ENCODE data around the gene TRIM7. TPM values are rescaled to one million over a fixed set of nuclear protein-coding genes. Genes with fewer than 3 reads are reported as not detected.

Gene TRIM7
- total RNA-seq, 1 experiment from 2014 or later: 30.2 TPM

DNA sequence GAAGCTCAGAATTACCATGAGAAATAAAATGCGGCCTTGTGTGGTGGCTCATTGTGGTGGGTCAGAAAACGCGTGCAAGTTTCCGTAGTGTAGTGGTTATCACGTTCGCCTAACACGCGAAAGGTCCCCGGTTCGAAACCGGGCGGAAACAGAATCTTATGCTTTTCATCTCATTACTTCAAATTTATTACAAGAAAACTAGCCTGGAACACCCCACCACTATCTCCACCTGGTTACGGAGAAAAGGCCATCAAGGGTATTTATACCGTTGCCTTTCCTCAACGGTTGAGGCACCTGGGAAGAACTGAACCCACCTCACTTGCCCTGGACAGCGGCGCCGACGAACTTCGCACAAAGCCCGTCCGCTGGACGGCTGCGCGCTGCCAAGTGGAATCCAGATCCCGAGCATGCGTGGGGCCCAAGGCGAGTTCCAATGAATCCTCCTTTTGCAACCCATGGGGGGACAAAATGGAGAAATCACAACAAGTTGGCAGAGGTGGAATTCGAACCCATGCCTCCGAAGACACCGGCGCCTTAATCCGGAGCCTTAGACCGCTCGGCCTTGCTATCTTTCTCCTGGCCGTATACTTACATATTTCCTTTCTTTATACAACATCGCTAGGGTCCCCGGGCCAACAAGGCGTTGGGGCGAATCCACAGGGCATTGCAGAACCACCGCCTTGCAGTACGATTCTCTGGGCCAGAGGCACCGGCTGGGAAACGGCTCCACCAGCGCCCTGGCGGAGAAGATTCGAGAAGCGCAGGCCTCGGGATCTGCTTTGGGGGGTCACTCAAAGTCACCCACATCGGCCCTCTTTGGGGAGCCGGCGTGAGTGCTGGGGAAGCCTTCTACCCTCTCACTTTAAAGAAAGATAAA lies 40.7 kb downstream of the TRIM7 start:
- Histone ChIP-seq H2AFZ (ENCODE audit: low read depth, low read length, poor library complexity, severe bottlenecking) (no peak overlapping the region), H3K27me3 (ENCODE audit: insufficient read depth, low read length) (no peaks in the 10 kb centered on the region), H3K4me1 (ENCODE audit: control insufficient read depth in 1 of 2, insufficient read depth in 2 of 2, low read length in 2 of 2) (peaks cover 20 to 48% of the 10 kb centered on the region in 2 experiments), H3K9me3 (ENCODE audit: control insufficient read depth in 1 of 2, insufficient read depth in 1 of 2, low read depth in 1 of 2, low read length in 2 of 2) (no peaks in the 10 kb centered on the region), H3K4me3 (replicated peaks in 1 of 2; ENCODE audit: low read depth in 1 of 2, low read length in 2 of 2) (no peak overlapping the region), H3K9me2 (ENCODE audit: insufficient read depth) (no peaks in the 10 kb centered on the region), H3K4me2 (ENCODE audit: low read length) (no peak overlapping the region), H3K27ac (ENCODE audit: low read depth, low read length) (no peak overlapping the region), H3K9ac (ENCODE audit: low read length) (no peak overlapping the region), H4K20me1 (ENCODE audit: insufficient read depth) (no peaks in the 10 kb centered on the region), H3K79me2 (ENCODE audit: insufficient read depth, low read length) (no peaks in the 10 kb centered on the region), H3K36me3 (ENCODE audit: control insufficient read depth in 1 of 2, insufficient read depth in 2 of 2, low read length in 2 of 2) (no peaks in the 10 kb centered on the region)
- DNase-seq (ENCODE audit: low read depth, low spot score) (no peak), ATAC-seq (peak; percentile 51)
- no TSS peak for BruUV-seq (replicated peaks)
- intact Hi-C loops (cut with micrococcal nuclease): no loop called here
- CTCF ChIA-PET: interaction anchor here (1.0 kb wide), 1 partner anchor 9 kb away, joined by 4 read pairs; no protein-coding TSS in a partner anchor
- TF ChIP-seq, protein P1, sequence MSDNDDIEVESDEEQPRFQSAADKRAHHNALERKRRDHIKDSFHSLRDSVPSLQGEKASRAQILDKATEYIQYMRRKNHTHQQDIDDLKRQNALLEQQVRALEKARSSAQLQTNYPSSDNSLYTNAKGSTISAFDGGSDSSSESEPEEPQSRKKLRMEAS (IDR thresholded peaks at IDR 0.05): no peak
- TF ChIP-seq, protein P2, sequence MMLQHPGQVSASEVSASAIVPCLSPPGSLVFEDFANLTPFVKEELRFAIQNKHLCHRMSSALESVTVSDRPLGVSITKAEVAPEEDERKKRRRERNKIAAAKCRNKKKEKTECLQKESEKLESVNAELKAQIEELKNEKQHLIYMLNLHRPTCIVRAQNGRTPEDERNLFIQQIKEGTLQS (IDR thresholded peaks at IDR 0.05): no peak
- TF ChIP-seq RAD21 (IDR thresholded peaks at IDR 0.05; ENCODE audit: low read depth): no peak
- POLR2A ChIA-PET: interaction anchor here (0.6 kb wide), 1 partner anchor 28 kb away, joined by 5 read pairs; no protein-coding TSS in a partner anchor
- RAD21 ChIA-PET (ENCODE audit: low non-redundant PET in 1 of 2, low total read pairs in 2 of 2, uncharacterized antibody in 2 of 2, unreplicated experiment in 2 of 2): no interaction called here

DNA sequence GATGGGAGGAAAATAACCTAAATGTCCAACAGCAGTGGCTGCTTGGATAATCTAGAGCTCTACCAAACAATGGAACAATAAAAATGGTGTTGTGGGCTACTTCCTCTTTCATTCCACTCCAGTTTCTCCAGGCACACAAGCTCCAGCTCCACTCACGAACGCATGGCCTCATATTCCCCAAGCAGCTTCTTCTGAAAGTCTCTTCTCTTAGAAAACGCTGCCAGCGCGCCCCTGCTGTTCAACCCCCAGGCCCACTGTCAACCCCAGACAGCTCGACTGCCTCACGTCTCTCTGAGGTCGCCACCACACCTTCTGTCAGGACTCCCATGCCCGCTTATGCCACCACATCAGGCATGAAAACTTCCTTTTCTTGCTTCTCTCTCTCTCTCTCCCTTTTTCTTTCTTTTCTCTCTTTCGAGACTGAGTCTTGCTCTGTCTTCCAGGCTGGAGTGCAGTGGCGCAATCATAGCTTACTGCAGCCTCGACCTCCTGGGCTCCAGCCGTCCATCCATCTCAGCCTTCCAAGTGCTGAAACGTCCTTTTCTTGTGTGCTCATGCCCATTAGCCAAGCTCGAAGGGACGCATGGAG lies 41.4 kb downstream of the TRIM7 start:
- Histone ChIP-seq H2AFZ (ENCODE audit: low read depth, low read length, poor library complexity, severe bottlenecking) (peak overlapping the region; percentile 31), H3K9me2 (ENCODE audit: insufficient read depth) (no peaks in the 10 kb centered on the region), H3K79me2 (ENCODE audit: insufficient read depth, low read length) (no peaks in the 10 kb centered on the region), H3K9ac (ENCODE audit: low read length) (no peak overlapping the region), H3K9me3 (ENCODE audit: control insufficient read depth in 1 of 2, insufficient read depth in 1 of 2, low read depth in 1 of 2, low read length in 2 of 2) (no peaks in the 10 kb centered on the region), H3K4me2 (ENCODE audit: low read length) (peak overlapping the region; percentile 20), H4K20me1 (ENCODE audit: insufficient read depth) (no peaks in the 10 kb centered on the region), H3K4me3 (replicated peaks in 1 of 2; ENCODE audit: low read depth in 1 of 2, low read length in 2 of 2) (no peak overlapping the region), H3K4me1 (ENCODE audit: control insufficient read depth in 1 of 2, insufficient read depth in 2 of 2, low read length in 2 of 2) (peaks cover 17 to 45% of the 10 kb centered on the region in 2 experiments), H3K36me3 (ENCODE audit: control insufficient read depth in 1 of 2, insufficient read depth in 2 of 2, low read length in 2 of 2) (no peaks in the 10 kb centered on the region), H3K27ac (ENCODE audit: low read depth, low read length) (peak overlapping the region; percentile 44), H3K27me3 (ENCODE audit: insufficient read depth, low read length) (no peaks in the 10 kb centered on the region)
- ChIA-PET POLR2A (no interaction called here), RAD21 (ENCODE audit: low non-redundant PET in 1 of 2, low total read pairs in 2 of 2, uncharacterized antibody in 2 of 2, unreplicated experiment in 2 of 2) (no interaction called here), CTCF (interaction anchor here (1.0 kb wide), 1 partner anchor 10 kb away, joined by 4 read pairs; no protein-coding TSS in a partner anchor)
- intact Hi-C loops (cut with micrococcal nuclease): no loop called here
- ATAC-seq (peak; percentile 34), DNase-seq (ENCODE audit: low read depth, low spot score) (no peak)
- no TSS peak for BruUV-seq (replicated peaks)
- TF ChIP-seq, protein P2 (IDR thresholded peaks at IDR 0.05): no peak
- TF ChIP-seq ELF1 (IDR thresholded peaks at IDR 0.05; ENCODE audit: borderline replicate concordance, low read depth) (no peak), SIN3A (IDR thresholded peaks at IDR 0.05; ENCODE audit: low read depth) (no peak), CEBPB (IDR thresholded peaks at IDR 0.05; ENCODE audit: low read depth) (no peak), ZNF274 (IDR thresholded peaks at IDR 0.05; ENCODE audit: low read depth, low read length) (no peak), TCF7L2 (IDR thresholded peaks at IDR 0.05; ENCODE audit: borderline replicate concordance, extremely low read depth, insufficient read depth, insufficient read length) (no peak), CBX3 (IDR thresholded peaks at IDR 0.05; ENCODE audit: low read depth) (no peak; the same call in 1 of the 2 replicates), RAD21 (IDR thresholded peaks at IDR 0.05; ENCODE audit: low read depth) (no peak), FOSL1 (IDR thresholded peaks at IDR 0.05; ENCODE audit: low read depth) (no peak)
- TF ChIP-seq, protein P1 (IDR thresholded peaks at IDR 0.05): no peak
- TF ChIP-seq, protein P3, sequence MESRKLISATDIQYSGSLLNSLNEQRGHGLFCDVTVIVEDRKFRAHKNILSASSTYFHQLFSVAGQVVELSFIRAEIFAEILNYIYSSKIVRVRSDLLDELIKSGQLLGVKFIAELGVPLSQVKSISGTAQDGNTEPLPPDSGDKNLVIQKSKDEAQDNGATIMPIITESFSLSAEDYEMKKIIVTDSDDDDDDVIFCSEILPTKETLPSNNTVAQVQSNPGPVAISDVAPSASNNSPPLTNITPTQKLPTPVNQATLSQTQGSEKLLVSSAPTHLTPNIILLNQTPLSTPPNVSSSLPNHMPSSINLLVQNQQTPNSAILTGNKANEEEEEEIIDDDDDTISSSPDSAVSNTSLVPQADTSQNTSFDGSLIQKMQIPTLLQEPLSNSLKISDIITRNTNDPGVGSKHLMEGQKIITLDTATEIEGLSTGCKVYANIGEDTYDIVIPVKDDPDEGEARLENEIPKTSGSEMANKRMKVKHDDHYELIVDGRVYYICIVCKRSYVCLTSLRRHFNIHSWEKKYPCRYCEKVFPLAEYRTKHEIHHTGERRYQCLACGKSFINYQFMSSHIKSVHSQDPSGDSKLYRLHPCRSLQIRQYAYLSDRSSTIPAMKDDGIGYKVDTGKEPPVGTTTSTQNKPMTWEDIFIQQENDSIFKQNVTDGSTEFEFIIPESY (IDR thresholded peaks at IDR 0.05; ENCODE audit: extremely low read depth, insufficient replicate concordance, low read length): no peak

Data from HCT116 (cell line).